Prostate gland (tissue), 2 donors: ENCODE measurements around the gene NDUFV2. TPM values are rescaled to one million over a fixed set of nuclear protein-coding genes. Genes with fewer than 3 reads are reported as not detected.

Experiments used
- DNase-seq: peaks from one replicate; pipeline ENCODE4 v3.0.0-alpha.2; 2019; ENCODE audit warnings: low spot score
- H3K27ac ChIP-seq, 2 donors: fragments of 200-600 bp; sonication (generic); 2 replicates each; pipeline ENCODE4 v1.5.1; 2017 to 2019
- H3K27me3 ChIP-seq: fragments of 200-600 bp; sonication (generic); replicated peaks from 2 replicates; pipeline ENCODE4 v1.5.1; 2019; ENCODE audit not compliant: insufficient read depth
- H3K36me3 ChIP-seq, 2 donors: fragments of 200-600 bp; sonication (generic); 1 replicate in 1 of 2; 2 replicates in 1 of 2; pipeline versions ENCODE4 v1.5.1 to v1.8.1; 2017 to 2019
- H3K4me1 ChIP-seq: fragments of 200-600 bp; sonication (generic); replicated peaks from 2 replicates; pipeline ENCODE4 v1.5.1; 2019
- H3K4me3 ChIP-seq, 2 donors: fragments of 200-600 bp; sonication (generic); 2 replicates each; pipeline ENCODE4 v1.5.1; 2017 to 2019
- H3K9me3 ChIP-seq: fragments of 200-600 bp; sonication (generic); 2 replicates; pipeline ENCODE4 v1.5.1; 2017
- POLR2A ChIP-seq: fragments of 450-650 bp; IDR thresholded peaks from one replicate; pipeline ENCODE4 v1.6.1; 2016; ENCODE audit warnings: antibody characterized with exemption, mild to moderate bottlenecking
- POLR2AphosphoS5 ChIP-seq: sonication (generic); formaldehyde crosslinking; IDR thresholded peaks from one replicate; pipeline ENCODE4 v1.6.1; 2017; ENCODE audit warnings: antibody characterized with exemption
- WGBS: methylation state at CpG from one replicate; pipeline ENCODE4 v1.1.5; 2018; 5-methylcytosine and 5-hydroxymethylcytosine counted together
- intact Hi-C: fragments of 100-400 bp; cut with DNase I; formaldehyde crosslinking; loops from one replicate; pipeline ENCODE4 v1.14.2; 2022
- total RNA-seq, 2 donors: library from RNA; depleted of rRNA; stranded (reverse); fragments of >200 nt; gene quantifications; one replicate each; pipeline ENCODE4 v1.1.0, GENCODE V29; 2016
- TF ChIP-seq, protein P1 (sequence below), 4 experiments: fragments of 200-600 bp in 2 of 4; fragments of 450-650 bp in 2 of 4; sonication (generic) in 2 of 4; IDR thresholded peaks; 1 replicate in 3 of 4; 2 replicates in 1 of 4; pipeline ENCODE4 v1.5.1; 2016 to 2019; ENCODE audit warnings: antibody characterized with exemption in 4 of 4, mild to moderate bottlenecking in 2 of 4, moderate library complexity in 2 of 4

NDUFV2 gene
- total RNA-seq, 2 donors from 2014 or later, result 114 to 161 TPM

DNA sequence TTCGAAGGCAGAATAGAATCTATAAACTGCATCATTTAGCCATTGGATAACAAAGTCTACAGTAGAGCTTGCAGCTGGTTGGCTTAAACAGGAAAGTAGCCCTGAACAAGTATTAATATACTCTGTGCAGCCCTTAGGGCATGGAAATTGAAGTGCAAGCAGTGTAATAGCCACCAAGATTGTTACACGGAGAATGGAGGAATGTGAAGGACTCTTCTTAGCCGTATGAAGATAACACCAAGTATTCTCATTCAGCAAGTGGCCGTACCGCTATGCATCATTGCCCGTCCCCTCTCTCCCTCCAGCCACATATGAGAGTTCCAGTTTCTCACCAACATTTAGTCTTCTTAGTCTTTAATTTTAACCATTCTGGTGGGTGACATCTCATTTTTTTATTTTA is 74.5 kb downstream of the NDUFV2 start:
- intact Hi-C loops, result no loop called here
- no peaks in the 10 kb centered on the region for H3K9me3 ChIP-seq
- no peak overlapping the region for H3K4me3 ChIP-seq
- no peak for DNase-seq
- no peaks in the 10 kb centered on the region for H3K4me1 ChIP-seq
- WGBS, result 81% methylated on average over 6 of the region's 6 CpGs
- H3K36me3 ChIP-seq, result no peaks in the 10 kb centered on the region
- TF ChIP-seq POLR2AphosphoS5 (no peak), POLR2A (no peak)
- TF ChIP-seq, protein P1, sequence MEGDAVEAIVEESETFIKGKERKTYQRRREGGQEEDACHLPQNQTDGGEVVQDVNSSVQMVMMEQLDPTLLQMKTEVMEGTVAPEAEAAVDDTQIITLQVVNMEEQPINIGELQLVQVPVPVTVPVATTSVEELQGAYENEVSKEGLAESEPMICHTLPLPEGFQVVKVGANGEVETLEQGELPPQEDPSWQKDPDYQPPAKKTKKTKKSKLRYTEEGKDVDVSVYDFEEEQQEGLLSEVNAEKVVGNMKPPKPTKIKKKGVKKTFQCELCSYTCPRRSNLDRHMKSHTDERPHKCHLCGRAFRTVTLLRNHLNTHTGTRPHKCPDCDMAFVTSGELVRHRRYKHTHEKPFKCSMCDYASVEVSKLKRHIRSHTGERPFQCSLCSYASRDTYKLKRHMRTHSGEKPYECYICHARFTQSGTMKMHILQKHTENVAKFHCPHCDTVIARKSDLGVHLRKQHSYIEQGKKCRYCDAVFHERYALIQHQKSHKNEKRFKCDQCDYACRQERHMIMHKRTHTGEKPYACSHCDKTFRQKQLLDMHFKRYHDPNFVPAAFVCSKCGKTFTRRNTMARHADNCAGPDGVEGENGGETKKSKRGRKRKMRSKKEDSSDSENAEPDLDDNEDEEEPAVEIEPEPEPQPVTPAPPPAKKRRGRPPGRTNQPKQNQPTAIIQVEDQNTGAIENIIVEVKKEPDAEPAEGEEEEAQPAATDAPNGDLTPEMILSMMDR (IDR thresholded peaks at IDR 0.05), result no peak
- H3K27me3 ChIP-seq, result no peaks in the 10 kb centered on the region
- no peak overlapping the region for H3K27ac ChIP-seq

DNA sequence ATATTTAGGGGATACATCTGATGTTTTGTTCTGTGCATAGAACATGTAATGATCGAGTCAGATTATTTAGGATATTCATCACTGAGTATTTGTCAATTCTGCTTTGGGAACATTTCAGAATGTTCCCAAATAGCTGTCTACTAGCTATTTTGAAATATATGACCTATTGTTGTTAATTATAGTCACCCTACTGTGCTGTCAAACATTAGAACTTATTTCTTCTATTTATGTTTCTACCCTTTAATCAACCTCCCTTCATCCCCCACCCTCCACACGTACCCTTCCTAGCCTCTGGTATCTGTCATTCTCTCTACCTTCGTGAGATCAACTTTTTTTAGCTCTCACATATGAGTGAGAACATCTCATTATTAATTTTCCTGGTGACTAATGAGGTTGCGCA is 75.0 kb downstream of the NDUFV2 start:
- Histone ChIP-seq H3K4me3 (no peak overlapping the region), H3K9me3 (no peaks in the 10 kb centered on the region), H3K27ac (no peak overlapping the region), H3K36me3 (no peaks in the 10 kb centered on the region), H3K4me1 (no peaks in the 10 kb centered on the region), H3K27me3 (no peaks in the 10 kb centered on the region)
- no peak for DNase-seq
- no peak for TF ChIP-seq POLR2AphosphoS5
- intact Hi-C loops, result no loop called here
- WGBS, result 82% methylated on average over 4 of the region's 4 CpGs

DNA sequence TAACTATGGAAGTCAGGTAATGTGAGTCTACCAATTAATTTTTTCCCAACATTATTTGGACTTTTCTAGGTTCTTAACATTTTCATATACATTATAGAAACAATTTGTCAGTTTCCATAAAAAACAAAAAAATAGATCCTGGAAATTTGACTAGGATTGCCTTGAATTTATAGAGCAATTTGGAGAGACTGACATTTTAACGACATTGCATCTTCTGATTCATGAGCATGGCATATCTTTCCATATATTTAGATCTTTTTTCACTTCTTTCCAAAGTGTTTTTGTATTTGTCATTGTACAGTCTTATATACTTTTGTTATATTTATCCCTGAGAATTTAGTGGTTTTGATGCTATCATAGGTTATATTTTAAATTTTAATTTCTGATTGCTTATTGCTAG is 76.1 kb downstream of the NDUFV2 start:
- WGBS, result 90% methylated on average over 1 of the region's 1 CpG
- no peaks in the 10 kb centered on the region for H3K4me1 ChIP-seq
- no peaks in the 10 kb centered on the region for H3K27me3 ChIP-seq
- intact Hi-C loops, result no loop called here
- TF ChIP-seq, protein P1 (IDR thresholded peaks at IDR 0.05), result no peak
- TF ChIP-seq POLR2AphosphoS5, result no peak
- no peak for TF ChIP-seq POLR2A
- DNase-seq, result no peak
- no peak overlapping the region for H3K4me3 ChIP-seq
- no peaks in the 10 kb centered on the region for H3K9me3 ChIP-seq
- H3K36me3 ChIP-seq, result no peaks in the 10 kb centered on the region
- no peak overlapping the region for H3K27ac ChIP-seq

DNA sequence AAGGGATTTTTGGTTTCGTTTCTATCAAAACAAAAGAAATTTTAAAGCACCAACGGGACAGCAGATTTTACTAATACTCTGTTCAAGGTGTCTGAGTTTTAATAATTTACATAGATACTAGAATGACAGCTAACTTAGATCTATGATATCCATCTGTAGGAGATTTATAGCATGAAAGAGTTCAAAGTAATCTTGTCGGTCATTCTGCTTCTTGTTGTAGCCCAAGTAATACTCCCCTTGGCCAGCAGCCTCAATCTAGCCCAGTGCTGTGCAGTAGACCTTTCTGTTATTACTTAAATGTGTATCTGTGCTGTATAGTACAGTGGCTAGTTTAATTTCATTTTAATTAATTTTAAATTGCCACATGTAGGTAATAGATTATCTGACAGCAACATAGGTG is 78.8 kb downstream of the NDUFV2 start:
- no peak for TF ChIP-seq POLR2A
- TF ChIP-seq, protein P1 (IDR thresholded peaks at IDR 0.05), result no peak
- TF ChIP-seq POLR2AphosphoS5, result no peak
- Histone ChIP-seq H3K27ac (no peak overlapping the region), H3K36me3 (no peaks in the 10 kb centered on the region), H3K4me1 (no peaks in the 10 kb centered on the region), H3K4me3 (no peak overlapping the region), H3K9me3 (no peaks in the 10 kb centered on the region), H3K27me3 (no peaks in the 10 kb centered on the region)
- 78% methylated on average over 3 of the region's 3 CpGs for WGBS
- no peak for DNase-seq
- intact Hi-C loops, result no loop called here

DNA sequence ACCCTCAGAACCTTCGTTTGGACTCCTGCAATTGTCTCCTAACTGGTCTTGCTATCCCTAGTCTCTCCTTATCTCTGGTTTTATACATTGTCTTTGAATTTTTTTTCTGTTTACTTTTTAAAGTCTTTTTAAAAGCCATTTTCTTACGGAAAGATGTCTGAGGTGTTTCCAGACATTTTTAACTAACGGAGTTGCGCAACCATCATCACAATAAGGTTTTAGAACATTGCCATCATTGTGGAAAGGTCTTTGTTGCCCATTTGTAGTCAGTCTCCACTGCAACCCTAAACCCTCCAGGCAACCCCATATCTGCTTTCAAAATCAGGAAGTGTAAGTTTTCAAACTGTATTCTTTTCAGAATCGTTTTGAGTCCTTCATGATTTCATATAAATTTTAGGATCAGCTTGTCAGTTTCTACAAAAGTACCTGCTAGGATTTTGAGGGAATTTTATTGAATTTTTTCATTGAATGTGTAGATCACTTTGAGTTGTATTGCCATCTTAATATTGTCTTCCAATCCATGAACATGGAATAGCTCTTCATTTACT is 80.4 kb downstream of the NDUFV2 start:
- H3K4me3 ChIP-seq, result no peak overlapping the region
- TF ChIP-seq POLR2A (no peak), POLR2AphosphoS5 (no peak)
- TF ChIP-seq, protein P1 (IDR thresholded peaks at IDR 0.05), result no peak
- intact Hi-C loops, result no loop called here
- H3K27ac ChIP-seq, result no peak overlapping the region
- 75% methylated on average over 5 of the region's 5 CpGs for WGBS
- DNase-seq, result no peak
- H3K9me3 ChIP-seq, result no peaks in the 10 kb centered on the region
- no peaks in the 10 kb centered on the region for H3K27me3 ChIP-seq
- no peaks in the 10 kb centered on the region for H3K36me3 ChIP-seq
- H3K4me1 ChIP-seq, result no peaks in the 10 kb centered on the region

Other genes with a start within 250 kb of the NDUFV2 start
- 10 to 100 TPM; 38.7 to 50.1 TPM for gene ANKRD12, start 34.1 kb downstream of the NDUFV2 start, total RNA-seq
- gene TWSG1, start 232.1 kb downstream of the NDUFV2 start, total RNA-seq, result 10 to 100 TPM; 32.2 to 46.0 TPM